Stimulated activated CD4-positive, alpha-beta T cell treated with anti-CD3 and anti-CD28 coated beads, Interleukin-2, amount 100 ng/mL, for 24 hours (primary cell): ENCODE results near the gene PRDM16.

Source experiments
- DNase-seq, 2 donors: peaks; one replicate each; pipeline ENCODE4 v3.0.0-alpha.2; 2020

The PRDM16 gene

DNA sequence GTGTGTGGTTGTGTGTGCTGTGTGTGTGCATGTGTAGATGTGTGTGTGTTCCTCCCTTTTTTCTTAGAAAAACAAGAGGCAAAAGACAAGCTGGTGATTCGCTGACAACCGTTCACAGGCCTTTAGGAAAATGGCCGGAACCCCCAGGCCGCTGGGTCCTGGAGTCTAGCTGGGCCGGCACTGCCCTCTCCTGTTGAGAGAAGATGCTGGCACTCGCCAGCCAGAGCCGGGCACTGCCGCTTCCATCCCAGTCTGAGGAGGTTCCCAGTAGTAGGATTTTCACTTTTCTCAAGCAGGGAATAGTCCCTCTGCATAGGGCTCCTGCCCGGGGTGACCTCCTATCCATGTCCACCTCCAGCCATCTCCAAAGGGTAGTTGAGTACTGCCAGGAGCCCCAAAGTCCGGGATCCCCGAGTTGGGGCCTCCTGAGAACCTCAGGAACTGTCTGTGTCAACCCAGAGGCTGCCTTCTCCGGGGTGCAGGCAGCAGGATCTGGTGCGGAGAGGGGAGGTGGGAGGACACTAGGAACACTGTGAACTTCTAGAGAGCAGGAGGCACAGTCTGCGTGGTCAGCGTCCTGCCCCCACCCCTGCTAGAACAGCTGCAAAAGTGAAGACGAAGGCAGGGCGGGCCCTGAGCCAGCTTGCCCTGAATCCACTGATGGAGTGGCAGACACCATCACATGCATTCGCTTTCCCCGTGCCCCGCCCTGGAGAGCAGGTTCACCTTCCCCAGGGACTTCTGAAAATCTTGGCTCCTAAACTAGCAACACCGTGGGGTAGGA is 341.3 kb downstream of the PRDM16 start:
- no peak for DNase-seq

GRCh38 chr1:3411806-3412205 is 342.8 kb downstream of the PRDM16 start:
- DNase-seq: no peak

GRCh38 chr1:3412376-3412775 is 343.4 kb downstream of the PRDM16 start:
- DNase-seq: no peak

DNA sequence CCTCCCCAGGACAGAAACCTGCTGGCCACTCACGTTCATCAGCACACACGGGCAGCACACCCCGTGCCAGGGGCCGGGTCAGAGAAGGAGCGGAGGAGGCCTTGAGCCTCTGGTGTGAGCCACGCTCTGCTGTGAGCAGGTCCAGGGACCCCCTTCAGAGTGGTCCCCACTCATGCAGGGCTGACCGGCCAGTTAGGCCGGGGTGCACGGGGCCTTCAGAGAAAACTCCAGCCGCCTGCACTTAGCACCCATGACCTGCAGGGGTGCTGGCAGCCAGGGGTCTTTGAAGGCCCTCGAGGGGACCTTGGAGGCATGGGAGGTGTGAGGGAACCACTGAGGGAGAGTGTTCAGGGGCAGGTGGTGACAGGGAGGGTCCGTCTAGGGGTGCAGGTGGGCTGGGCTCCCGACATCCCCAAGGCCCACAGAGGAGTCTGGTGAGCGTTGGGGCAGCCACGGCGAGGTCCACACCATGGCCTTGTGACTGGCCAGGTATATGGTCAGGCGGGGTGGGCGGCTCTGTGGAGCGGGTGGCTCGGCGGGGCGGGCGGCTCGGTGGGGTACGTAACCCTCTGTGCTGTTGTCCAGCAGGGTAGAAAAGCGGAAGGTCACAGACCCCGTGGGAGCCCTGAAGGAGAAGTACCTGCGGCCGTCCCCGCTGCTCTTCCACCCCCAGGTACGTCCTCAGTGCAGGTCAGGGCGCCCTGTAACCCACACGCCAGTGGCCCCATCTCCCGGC is 345.1 kb downstream of the PRDM16 start:
- no peak for DNase-seq

GRCh38 chr1:3415260-3416090 is 346.5 kb downstream of the PRDM16 start:
- no peak for DNase-seq

DNA sequence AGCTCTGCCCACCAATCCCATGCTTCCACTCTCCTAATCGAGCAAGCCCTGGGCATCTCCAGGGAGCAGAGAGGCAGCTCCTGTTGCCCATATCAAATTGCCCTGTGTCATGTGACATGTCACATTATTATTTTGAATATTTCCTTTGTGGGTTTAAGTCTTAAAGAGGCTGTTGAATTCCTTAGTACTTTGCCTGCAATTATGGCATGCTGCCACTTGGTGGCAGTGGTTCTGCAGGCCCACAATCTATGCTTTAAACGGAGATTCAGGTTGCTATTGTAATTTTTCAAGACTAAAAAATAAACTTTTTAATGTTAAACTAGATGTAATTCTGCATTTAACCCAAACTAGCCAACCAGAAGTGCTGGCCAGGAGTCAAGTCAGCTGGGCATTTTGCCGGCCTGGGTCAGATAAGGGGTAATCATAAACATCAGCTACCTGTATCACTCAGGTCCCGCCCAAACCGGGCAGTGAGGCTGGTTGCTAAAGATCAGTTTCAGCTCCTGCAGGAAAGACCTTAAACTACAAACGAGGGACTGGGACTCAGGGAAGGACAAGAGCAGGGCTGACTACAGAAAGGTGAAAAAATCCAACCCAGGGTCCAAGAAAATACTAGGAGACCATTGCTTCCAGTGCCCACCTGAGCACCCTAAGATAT is 348.2 kb downstream of the PRDM16 start:
- DNase-seq: no peak

DNA sequence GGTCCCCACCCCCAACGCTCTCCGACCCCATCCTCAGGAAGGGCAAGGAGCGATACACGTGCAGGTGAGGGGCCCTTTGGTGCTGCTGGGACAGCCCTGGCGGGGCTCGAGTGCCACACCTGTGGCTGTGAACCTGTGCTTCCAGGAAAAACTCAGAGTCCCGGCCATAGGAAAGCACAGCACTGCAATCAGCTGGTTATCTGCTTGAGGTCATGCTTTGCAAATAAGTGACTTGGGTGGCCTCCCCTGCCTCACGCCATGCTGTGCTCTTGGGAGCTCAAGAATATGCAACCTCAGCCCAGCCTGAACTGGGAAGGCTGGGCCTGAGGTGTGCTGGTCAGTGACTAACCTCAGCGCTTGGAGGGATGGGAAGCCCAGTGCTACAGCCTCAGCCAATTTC is 348.9 kb downstream of the PRDM16 start:
- no peak for DNase-seq

DNA sequence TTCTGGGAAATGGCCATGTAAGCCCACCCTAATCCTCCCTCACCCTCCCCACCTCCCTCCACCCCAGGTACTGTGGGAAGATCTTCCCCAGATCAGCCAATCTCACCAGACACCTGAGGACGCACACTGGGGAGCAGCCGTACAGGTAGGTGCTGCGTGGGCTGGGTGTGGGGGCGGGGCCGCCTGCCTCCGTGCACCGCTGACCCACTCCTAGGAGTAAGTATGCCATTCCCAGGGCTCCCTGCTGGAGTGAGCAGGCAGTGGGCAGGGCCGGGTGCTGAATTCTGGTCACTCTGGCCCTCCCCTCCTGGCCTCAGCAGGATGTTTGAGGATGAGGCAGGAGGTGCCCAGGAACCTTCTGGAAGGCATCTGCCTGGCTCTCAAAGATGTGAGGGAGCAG is 349.6 kb downstream of the PRDM16 start:
- DNase-seq: no peak

DNA sequence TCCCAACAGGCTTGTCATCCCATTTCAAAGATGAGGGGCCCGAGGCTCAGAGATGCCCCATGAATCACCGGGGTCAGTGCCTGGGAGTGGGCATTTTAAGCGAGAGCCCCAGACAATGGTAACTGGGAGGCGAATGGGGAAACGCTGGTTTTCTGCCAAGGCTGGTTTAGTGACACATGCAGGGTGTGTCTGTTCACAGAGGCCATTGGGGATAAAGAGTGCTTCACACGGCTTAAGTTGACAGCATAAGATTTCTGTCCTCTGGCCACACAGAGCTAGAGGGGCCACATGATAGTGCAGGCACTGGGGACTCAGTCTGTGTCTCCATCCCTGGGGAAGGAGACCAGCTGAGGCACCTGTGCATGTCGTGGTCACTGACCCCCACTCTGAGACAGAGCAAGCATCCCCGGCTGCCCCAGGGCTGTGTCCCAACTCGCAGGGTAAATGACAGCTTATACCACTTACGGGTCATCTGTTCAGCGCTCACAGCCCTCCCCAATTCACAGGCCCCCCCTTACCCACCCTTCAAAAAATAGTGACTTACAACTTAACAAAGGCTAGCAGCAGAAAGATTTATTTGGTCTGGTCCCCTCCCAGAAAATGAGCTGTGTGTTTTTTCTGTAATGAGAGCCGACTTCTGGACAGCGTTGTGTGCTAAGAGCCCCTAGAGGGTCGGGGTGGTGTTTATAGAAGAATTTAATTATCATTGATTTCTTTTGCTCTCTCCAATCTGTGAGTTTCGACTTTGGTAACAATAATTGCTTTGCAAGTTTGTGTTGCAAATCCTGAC is 350.6 kb downstream of the PRDM16 start:
- DNase-seq: no peak

- DNase-seq: no peak
These were observed 351.4 kb downstream of the PRDM16 start for GRCh38 chr1:3420218-3420951.

DNA sequence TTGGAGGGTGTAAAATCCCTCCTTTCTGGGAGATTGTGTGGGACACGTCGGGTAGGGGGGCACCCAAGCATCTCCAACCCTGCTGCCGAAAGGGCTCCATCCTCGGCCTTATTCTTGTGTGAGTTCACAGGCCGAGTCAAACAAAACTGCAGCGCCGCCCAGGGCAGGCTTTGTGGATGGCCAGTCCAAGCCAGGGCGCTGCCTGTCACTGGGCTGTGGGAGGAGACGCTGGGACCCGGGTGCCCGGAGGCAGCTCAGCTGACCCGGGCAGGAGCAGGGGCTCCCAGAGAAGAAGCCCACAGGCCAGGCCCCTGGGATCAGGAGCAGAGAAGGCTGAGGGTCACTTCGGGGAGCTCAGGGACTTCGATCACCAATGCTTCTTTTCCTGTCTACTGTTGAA is 353.6 kb downstream of the PRDM16 start:
- no peak for DNase-seq

- no peak for DNase-seq
These were observed 354.3 kb downstream of the PRDM16 start for GRCh38 chr1:3423245-3423829.

- no peak for DNase-seq
These were observed 355.1 kb downstream of the PRDM16 start for GRCh38 chr1:3423896-3424611.

GRCh38 chr1:3425486-3426215 is 356.6 kb downstream of the PRDM16 start:
- DNase-seq: no peak

- no peak for DNase-seq
These were observed 358.0 kb downstream of the PRDM16 start for GRCh38 chr1:3426956-3427535.

DNA sequence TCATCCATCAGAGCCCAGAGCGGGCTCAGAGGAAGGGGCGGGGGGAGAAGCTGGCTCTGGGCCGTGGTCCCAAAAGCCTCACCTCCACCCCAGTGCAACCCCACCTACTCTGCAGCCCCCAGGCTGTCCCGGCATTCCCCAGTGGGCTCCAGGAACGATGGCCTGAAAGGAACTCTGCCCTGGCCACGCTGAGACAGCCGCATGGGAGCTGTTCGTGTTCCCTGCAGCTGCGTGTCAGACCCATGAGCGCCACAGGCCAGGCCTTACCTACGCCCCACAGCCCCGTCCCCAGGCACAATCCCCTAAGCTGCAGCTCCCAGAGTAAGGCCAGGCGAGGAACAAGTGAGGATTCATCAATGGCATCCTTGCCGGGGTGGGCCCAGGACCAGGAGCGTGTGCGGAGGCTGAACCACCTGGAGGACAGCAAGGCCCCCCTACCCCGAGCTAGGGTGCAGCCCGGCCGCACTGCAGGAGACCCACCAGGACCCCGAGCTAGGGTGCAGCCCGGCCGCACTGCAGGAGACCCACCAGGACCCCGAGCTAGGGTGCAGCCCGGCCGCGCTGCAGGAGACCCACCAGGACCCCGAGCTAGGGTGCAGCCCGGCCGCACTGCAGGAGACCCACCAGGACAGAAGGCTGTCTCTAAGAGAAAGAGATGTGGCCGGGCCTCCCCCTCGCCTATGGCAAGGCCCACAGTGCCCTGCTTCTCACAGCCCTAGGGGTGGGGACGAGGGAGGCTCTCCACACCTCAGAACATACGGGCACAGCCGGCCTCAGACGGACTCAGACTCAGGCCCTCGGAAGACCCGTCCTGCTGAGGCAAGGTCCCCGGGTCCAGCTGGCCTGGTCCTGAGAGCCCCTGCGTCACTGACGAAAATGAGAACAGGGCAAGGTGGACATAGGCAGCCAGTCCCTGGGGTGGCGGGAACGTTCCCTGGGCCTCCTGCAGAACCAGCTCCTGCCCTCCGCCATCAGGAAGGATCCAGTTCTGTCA is 359.0 kb downstream of the PRDM16 start:
- DNase-seq: no peak

GRCh38 chr1:3428899-3429298 is 359.9 kb downstream of the PRDM16 start:
- no peak for DNase-seq

DNA sequence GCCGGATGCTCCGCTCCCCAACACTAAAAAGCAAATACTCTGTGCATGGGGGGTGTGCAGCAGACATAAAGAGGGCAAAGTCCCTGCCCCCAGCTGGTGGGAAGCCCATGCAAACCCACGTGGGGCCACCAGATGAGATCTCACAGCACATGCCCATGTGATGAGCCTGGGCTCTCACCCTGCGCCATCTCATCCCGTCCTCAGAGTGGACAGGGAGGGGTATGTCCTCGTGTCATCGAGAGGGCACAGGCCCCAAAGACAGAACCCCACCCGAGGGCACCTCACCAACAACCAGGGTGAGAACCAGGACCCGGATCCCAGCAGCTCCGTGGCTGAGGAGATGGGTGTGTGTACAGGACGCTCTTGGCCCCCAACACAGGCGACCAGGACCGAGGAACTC is 360.3 kb downstream of the PRDM16 start:
- DNase-seq: no peak
